Measurements from ENCODE around the gene CAPN15. TPM values are rescaled to one million over a fixed set of nuclear protein-coding genes. Genes with fewer than 3 reads are reported as not detected.

Gene CAPN15
- total and polyA plus RNA-seq, 9 donors: 17.2 to 36.7 (median 29.8) TPM

DNA sequence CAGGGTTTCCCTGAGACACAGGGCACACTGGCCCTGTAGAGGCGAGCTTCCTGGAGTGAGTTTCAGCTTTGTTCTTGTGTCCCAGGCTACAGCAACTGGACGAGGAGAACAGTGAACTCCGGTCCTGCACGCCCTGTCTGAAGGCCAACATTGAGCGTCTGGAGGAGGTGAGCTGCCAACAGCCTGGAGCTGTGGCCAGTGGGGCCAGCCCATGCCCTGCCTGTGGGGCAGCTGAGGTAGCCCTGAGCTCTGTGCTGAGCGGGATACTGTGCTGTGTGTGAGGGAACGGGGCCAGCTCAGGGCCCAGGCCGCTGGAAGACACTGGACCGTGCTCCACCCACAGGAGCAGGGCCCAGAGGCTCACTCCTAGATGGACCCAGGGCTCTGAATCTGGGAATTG, 8.7 kb upstream of the CAPN15 start:
- H3K36me3 ChIP-seq (ENCODE audit: control insufficient read depth, insufficient read depth, low read length): peaks cover 50% of the 10 kb centered on the region
- no peaks in the 10 kb centered on the region for H3K9me3 ChIP-seq (replicated peaks; ENCODE audit: control insufficient read depth, low read depth, low read length)
- 90% methylated on average over 5 of the region's 9 CpGs for WGBS (ENCODE audit: insufficient coverage)
- H3K27me3 ChIP-seq (ENCODE audit: control insufficient read depth, insufficient read depth, low read length): no peaks in the 10 kb centered on the region
- no peak overlapping the region for H3K27ac ChIP-seq (ENCODE audit: low read length)
- no peak overlapping the region for H3K4me3 ChIP-seq (ENCODE audit: low read length)
- no peak for DNase-seq
- H3K4me1 ChIP-seq (ENCODE audit: control insufficient read depth, insufficient read depth, low read length): no peaks in the 10 kb centered on the region

DNA sequence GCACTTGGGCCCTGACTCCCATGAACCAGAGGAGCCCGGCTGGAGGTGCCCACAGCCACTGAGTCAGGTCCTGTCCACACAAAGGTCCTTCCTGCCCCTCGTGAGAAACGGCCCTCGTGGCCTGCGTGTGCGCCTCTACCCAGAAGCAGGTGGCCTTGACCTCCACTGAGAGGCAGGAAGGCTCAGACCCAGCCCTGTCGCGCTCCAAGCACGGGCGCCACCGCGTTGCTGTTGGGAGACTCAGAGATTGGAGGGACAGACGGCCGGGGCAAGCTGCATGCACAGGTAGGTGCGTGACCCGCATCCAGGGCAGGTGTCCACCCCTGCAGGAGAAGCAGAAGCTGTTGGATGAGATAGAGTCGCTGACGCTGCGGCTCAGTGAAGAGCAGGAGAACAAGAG, 8.1 kb upstream of the CAPN15 start:
- Histone ChIP-seq H3K4me3 (ENCODE audit: low read length) (no peak overlapping the region), H3K9me3 (replicated peaks; ENCODE audit: control insufficient read depth, low read depth, low read length) (no peaks in the 10 kb centered on the region), H3K36me3 (ENCODE audit: control insufficient read depth, insufficient read depth, low read length) (peaks cover 50% of the 10 kb centered on the region), H3K27me3 (ENCODE audit: control insufficient read depth, insufficient read depth, low read length) (no peaks in the 10 kb centered on the region), H3K27ac (ENCODE audit: low read length) (no peak overlapping the region), H3K4me1 (ENCODE audit: control insufficient read depth, insufficient read depth, low read length) (no peaks in the 10 kb centered on the region)
- WGBS (ENCODE audit: insufficient coverage): 91% methylated on average over 19 of the region's 19 CpGs
- DNase-seq: no peak

DNA sequence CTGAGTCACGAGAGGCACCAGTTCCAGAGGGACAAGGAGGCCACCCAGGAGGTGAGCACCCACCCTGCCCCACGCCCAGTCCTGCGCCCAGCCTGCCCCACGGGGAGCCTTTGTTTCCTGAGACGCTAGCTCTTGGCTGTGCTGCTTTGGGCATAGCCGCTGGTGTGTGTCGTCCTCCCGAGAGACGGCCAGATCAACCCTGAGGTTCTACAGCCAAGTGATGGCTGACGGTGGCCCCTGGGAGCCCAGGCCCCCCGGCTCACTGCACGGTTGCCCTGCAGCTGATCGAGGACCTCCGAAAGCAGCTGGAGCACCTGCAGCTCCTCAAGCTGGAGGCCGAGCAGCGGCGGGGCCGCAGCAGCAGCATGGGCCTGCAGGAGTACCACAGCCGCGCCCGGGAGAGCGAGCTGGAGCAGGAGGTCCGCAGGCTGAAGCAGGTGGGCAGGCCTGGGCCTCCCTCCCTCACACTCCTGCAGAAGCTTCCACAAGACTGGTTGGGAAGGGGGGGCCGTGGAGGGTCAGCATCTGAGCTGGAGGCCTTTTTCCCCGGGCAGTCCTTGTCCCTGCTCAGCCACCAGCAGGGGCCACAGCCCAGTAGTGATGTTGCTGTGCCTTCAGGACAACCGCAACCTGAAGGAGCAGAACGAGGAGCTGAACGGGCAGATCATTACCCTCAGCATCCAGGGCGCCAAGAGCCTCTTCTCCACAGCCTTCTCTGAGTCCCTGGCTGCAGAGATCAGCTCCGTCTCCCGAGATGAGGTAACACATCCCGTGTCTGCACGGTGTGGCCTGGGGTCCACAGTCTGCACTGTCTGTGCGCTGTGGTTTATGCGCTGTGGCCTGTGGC, 7.4 kb upstream of the CAPN15 start:
- H3K4me3 ChIP-seq (ENCODE audit: low read length): no peak overlapping the region
- no peak overlapping the region for H3K27ac ChIP-seq (ENCODE audit: low read length)
- peaks cover 51% of the 10 kb centered on the region for H3K36me3 ChIP-seq (ENCODE audit: control insufficient read depth, insufficient read depth, low read length)
- no peaks in the 10 kb centered on the region for H3K4me1 ChIP-seq (ENCODE audit: control insufficient read depth, insufficient read depth, low read length)
- WGBS (ENCODE audit: insufficient coverage): 87% methylated on average over 33 of the region's 35 CpGs
- H3K27me3 ChIP-seq (ENCODE audit: control insufficient read depth, insufficient read depth, low read length): no peaks in the 10 kb centered on the region
- no peaks in the 10 kb centered on the region for H3K9me3 ChIP-seq (replicated peaks; ENCODE audit: control insufficient read depth, low read depth, low read length)
- DNase-seq: no peak

DNA sequence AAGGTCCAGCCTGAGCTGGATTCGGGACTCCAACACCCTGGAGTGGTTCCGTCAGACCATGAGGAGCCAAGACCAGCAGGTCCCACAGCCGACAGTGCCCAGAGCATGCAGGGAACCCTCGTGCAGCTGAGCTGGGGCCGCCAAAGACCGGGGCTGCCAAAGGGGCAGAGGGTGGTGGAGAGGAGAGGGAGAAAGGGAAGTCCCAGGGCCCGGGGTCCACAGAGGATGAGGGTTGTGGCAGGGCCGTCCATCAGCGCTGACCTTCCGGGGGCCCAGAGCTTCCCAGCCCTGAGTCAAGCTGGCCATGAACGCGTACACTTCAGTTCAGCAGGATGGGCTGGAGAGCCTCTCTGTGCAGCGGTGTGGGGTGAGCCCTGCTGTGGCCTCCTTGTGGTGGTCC, 6.7 kb upstream of the CAPN15 start:
- Histone ChIP-seq H3K27ac (ENCODE audit: low read length) (no peak overlapping the region), H3K4me1 (ENCODE audit: control insufficient read depth, insufficient read depth, low read length) (peaks cover 6% of the 10 kb centered on the region), H3K36me3 (ENCODE audit: control insufficient read depth, insufficient read depth, low read length) (peaks cover 46% of the 10 kb centered on the region), H3K4me3 (ENCODE audit: low read length) (no peak overlapping the region), H3K27me3 (ENCODE audit: control insufficient read depth, insufficient read depth, low read length) (no peaks in the 10 kb centered on the region), H3K9me3 (replicated peaks; ENCODE audit: control insufficient read depth, low read depth, low read length) (no peaks in the 10 kb centered on the region)
- WGBS (ENCODE audit: insufficient coverage): 87% methylated on average over 12 of the region's 13 CpGs
- DNase-seq: no peak

DNA sequence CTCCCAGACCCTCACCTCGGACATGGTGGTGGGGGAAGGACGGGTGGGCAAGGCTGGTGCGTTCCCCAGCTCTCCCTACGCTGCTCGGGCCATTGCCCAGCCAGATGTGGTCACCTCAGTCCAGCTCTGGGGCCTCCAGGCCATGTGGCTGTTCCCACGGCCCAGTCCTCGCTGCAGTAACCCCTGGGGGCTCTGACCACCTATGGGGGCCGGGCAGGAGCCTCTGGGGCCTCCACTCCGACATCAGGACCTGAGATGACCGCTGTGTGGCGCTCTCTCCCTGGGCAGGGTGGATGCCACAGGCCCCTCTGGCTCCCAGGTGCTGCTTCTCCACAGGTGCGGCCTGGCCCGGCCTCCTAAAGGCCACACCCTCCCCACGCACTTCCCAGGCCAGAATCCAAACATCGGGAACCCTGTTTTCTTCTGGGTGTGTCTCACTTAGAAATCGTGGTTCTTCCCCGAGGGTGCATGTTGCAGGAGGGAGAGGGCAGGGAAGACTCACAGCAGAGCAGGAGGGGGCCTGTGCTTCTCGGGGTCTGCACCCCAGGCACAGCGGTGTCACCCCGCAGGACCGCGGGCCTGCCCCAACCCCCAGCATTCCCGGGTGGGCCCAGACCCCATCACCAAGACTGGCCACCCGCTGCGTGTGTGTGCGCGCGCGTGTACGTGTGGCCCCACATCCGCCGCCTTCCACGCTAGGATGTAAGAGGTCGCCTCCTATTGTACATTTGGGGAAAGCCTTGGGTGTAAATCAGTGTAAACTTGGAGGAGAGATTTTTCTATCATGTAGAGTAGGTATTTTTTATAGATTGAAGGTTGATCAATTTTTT, 5.9 kb upstream of the CAPN15 start:
- Histone ChIP-seq H3K36me3 (ENCODE audit: control insufficient read depth, insufficient read depth, low read length) (peaks cover 40% of the 10 kb centered on the region), H3K27me3 (ENCODE audit: control insufficient read depth, insufficient read depth, low read length) (no peaks in the 10 kb centered on the region), H3K4me1 (ENCODE audit: control insufficient read depth, insufficient read depth, low read length) (peaks cover 14% of the 10 kb centered on the region), H3K9me3 (replicated peaks; ENCODE audit: control insufficient read depth, low read depth, low read length) (no peaks in the 10 kb centered on the region), H3K27ac (ENCODE audit: low read length) (no peak overlapping the region), H3K4me3 (ENCODE audit: low read length) (no peak overlapping the region)
- 63% methylated on average over 14 of the region's 34 CpGs for WGBS (ENCODE audit: insufficient coverage)
- no peak for DNase-seq

DNA sequence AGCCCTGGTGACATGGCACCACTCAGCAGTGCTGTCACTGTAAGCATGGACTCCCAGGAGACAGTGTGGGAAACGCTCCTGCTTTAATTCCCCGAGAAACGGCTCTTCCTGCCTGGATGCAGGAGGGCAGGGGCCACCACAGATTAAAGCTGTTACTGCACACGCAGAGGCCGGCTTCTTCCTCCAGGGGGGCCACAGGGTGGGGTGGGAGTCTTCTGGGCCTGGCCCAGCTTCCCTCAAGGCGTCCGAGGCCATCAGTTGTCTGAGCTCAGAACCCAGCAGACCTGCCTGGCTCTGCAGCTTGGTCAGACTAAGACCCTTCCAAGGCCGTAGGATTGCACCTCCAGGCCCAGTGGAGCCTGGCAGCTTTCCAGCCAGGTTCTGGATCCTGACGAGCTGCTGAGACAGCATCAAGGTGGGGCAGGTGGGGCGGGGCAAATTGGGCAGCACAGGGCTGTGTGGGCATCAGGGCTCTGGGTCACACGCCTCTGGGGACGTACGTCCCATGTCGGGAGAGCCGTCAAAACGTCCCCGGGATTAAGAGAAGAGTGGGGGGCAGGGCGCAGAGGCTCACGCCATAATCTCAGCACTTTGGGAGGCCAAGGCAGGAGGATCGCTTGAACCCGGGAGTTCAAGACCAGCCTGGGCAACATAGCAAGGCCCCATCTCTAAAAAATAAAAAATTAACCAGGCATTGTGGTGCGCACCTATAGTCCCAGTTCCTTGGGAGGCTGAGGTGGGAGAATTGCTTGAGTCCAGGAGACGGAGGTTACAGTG, 5.0 kb upstream of the CAPN15 start:
- H3K27ac ChIP-seq (ENCODE audit: low read length): no peak overlapping the region
- H3K4me3 ChIP-seq (ENCODE audit: low read length): no peak overlapping the region
- H3K36me3 ChIP-seq (ENCODE audit: control insufficient read depth, insufficient read depth, low read length): peaks cover 40% of the 10 kb centered on the region
- no peak for DNase-seq
- H3K27me3 ChIP-seq (ENCODE audit: control insufficient read depth, insufficient read depth, low read length): no peaks in the 10 kb centered on the region
- no peaks in the 10 kb centered on the region for H3K9me3 ChIP-seq (replicated peaks; ENCODE audit: control insufficient read depth, low read depth, low read length)
- WGBS (ENCODE audit: insufficient coverage): 62% methylated on average over 16 of the region's 23 CpGs
- H3K4me1 ChIP-seq (ENCODE audit: control insufficient read depth, insufficient read depth, low read length): peaks cover 16% of the 10 kb centered on the region

DNA sequence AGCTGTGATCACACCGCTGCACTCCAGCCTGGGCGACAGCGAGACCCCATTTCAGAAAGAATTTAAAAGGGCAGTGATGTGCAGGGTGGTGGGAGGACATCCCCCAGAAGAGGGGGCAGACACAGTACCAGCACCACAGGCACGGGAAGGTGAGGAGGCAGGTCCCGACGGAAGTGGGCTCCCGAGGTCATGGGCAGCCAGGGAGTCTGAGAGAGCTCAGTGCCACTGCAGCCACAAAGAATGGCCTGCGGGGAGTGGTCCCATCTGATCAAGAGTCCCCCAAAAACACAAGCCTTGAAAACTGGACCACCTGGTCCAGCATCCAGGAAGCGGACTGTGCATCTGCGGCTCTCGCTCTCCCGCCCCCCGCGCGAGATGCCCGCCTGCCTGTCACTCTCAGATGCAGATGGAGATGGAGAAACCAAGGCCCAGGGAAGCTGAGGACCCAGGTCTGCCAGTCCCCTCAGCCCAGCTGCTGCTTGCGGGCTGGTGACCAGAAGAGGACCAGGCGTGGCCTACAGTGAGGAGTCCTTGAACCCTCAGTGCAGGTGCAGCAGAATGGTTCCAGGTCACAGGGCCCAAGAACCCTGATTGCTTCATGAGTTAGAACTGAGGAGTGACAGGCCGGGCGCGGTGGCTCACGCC, 4.3 kb upstream of the CAPN15 start:
- no peak for DNase-seq
- peaks cover 17% of the 10 kb centered on the region for H3K4me1 ChIP-seq (ENCODE audit: control insufficient read depth, insufficient read depth, low read length)
- WGBS (ENCODE audit: insufficient coverage): 91% methylated on average over 20 of the region's 22 CpGs

DNA sequence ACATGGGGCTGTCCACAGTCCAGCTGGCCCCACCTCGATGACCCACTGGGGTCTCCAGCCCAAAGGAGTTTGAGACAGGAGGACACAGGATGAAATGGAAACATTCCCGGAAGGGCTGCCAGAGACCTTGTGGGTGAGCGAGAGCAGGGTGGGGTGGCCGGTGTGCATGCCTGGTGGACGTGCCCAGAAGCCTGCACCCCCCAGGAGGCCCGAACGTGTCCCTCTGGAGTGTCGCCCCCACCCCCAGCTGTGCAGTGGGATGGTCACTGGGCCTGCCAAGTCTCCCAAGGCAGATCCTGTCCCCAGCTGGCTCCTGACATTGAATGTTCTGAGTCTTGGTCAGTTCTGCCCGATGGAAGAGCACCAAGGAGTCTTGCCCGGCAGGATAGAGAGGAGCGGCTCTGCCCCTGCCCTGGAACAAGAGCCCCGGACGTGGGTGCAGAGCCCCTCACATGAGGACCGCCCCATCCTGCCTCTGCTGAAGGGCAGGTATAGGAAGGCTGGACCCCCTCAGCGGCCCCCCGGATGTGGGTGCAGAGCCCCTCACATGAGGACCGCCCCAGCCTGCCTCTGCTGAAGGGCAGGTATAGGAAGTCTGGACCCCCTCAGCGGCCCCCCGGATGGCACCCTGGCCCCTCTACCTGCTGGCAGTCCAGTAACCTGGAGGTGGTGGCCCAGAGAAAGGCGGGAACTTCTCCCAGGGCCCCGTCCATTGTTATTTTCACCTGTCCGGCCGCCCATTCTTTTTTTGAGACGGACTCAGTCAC, 3.1 kb upstream of the CAPN15 start:
- Histone ChIP-seq H3K36me3 (ENCODE audit: control insufficient read depth, insufficient read depth, low read length) (peaks cover 32% of the 10 kb centered on the region), H3K4me1 (ENCODE audit: control insufficient read depth, insufficient read depth, low read length) (peaks cover 29% of the 10 kb centered on the region), H3K27ac (ENCODE audit: low read length) (no peak overlapping the region), H3K4me3 (ENCODE audit: low read length) (no peak overlapping the region), H3K27me3 (ENCODE audit: control insufficient read depth, insufficient read depth, low read length) (no peaks in the 10 kb centered on the region), H3K9me3 (replicated peaks; ENCODE audit: control insufficient read depth, low read depth, low read length) (no peaks in the 10 kb centered on the region)
- 77% methylated on average over 21 of the region's 24 CpGs for WGBS (ENCODE audit: insufficient coverage)
- no peak for DNase-seq

More for the DNA sequence above, 4.3 kb upstream of the CAPN15 start:
- H3K27ac ChIP-seq (ENCODE audit: low read length): no peak overlapping the region
- H3K9me3 ChIP-seq (replicated peaks; ENCODE audit: control insufficient read depth, low read depth, low read length): no peaks in the 10 kb centered on the region
- peaks cover 40% of the 10 kb centered on the region for H3K36me3 ChIP-seq (ENCODE audit: control insufficient read depth, insufficient read depth, low read length)
- H3K4me3 ChIP-seq (ENCODE audit: low read length): no peak overlapping the region
- H3K27me3 ChIP-seq (ENCODE audit: control insufficient read depth, insufficient read depth, low read length): no peaks in the 10 kb centered on the region

DNA sequence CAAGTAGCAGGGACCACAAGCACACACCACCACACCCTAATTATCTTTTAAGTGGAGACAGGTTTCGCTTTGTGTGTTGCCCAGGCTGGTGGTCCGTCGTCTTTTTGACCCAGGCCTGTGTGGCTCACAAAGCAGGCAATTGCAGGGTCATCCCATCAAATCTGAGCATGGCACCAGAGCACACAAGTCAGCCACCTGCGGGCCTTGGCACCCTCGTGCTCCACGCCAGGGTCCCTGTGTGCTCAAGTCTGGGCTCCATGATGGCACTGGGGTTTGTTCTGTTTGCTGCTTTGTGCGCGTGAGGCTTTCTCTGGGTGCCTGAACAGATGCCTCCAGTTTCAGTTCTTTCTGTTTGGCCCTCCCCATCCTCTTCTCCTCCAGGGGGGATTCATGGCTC, 2.4 kb upstream of the CAPN15 start:
- Histone ChIP-seq H3K9me3 (replicated peaks; ENCODE audit: control insufficient read depth, low read depth, low read length) (no peaks in the 10 kb centered on the region), H3K4me3 (ENCODE audit: low read length) (no peak overlapping the region), H3K27ac (ENCODE audit: low read length) (no peak overlapping the region), H3K36me3 (ENCODE audit: control insufficient read depth, insufficient read depth, low read length) (peaks cover 32% of the 10 kb centered on the region), H3K4me1 (ENCODE audit: control insufficient read depth, insufficient read depth, low read length) (peaks cover 36% of the 10 kb centered on the region), H3K27me3 (ENCODE audit: control insufficient read depth, insufficient read depth, low read length) (no peaks in the 10 kb centered on the region)
- 97% methylated on average over 3 of the region's 8 CpGs for WGBS (ENCODE audit: insufficient coverage)
- DNase-seq: no peak
